IMR-90 (cell line): ENCODE data around the gene TPM2. TPM values are rescaled to one million over a fixed set of nuclear protein-coding genes. Genes with fewer than 3 reads are reported as not detected.

Experiments used
- ATAC-seq: fragments of 200-7000 bp; cut with Tn5 transposase; 2 replicates; pipeline ENCODE4 v1.9.1; 2020; ENCODE audit warnings: low read depth, mild to moderate bottlenecking, moderate library complexity
- BruUV-seq: library from RNA; stranded (reverse); fragments of 400-500 nt; replicated peaks from 2 replicates; lab custom pipeline; 2021; lab: Mats Ljungman, UMichigan
- CTCF ChIA-PET: fragments of 300-600 bp; formaldehyde crosslinking; extraction: SDS; loops from one replicate; lab custom pipeline; 2021; ENCODE audit warnings: antibody characterized with exemption; lab: Yijun Ruan, JAX
- POLR2A ChIA-PET: fragments of 300-600 bp; sonication (Branson Sonifier 250); formaldehyde crosslinking; loops from one replicate; lab custom pipeline; 2022; ENCODE audit warnings: antibody characterized with exemption; ENCODE audit not compliant: unreplicated experiment; lab: Charles Lee
- DNase-seq: peaks from one replicate; pipeline ENCODE4 v3.0.0; 2013
- H2AFZ ChIP-seq: replicated peaks from 2 replicates; pipeline ENCODE3; 2013; ENCODE audit warnings: low read length, mild to moderate bottlenecking; ENCODE audit not compliant: poor library complexity
- H2AK5ac ChIP-seq: 2 replicates; pipeline ENCODE4 v1.6.1; 2013; ENCODE audit warnings: low read depth, low read length, inconsistent platforms
- H2AK9ac ChIP-seq: replicated peaks from 2 replicates; pipeline ENCODE3; 2013; ENCODE audit warnings: mild to moderate bottlenecking, low read depth, low read length, moderate library complexity; ENCODE audit not compliant: poor library complexity
- H2BK120ac ChIP-seq: 2 replicates; pipeline ENCODE4 v1.6.1; 2013; ENCODE audit warnings: low read depth, low read length, inconsistent platforms
- H2BK15ac ChIP-seq: 3 replicates; pipeline ENCODE4 v1.6.1; 2013; ENCODE audit warnings: low read depth, low read length, inconsistent platforms
- H2BK20ac ChIP-seq: 2 replicates; pipeline ENCODE4 v1.6.1; 2013; ENCODE audit warnings: low read depth, mild to moderate bottlenecking, inconsistent platforms, low read length, moderate library complexity
- H2BK5ac ChIP-seq: 2 replicates; pipeline ENCODE4 v1.6.1; 2013; ENCODE audit warnings: mild to moderate bottlenecking, low read depth, low read length, inconsistent platforms; ENCODE audit not compliant: poor library complexity, severe bottlenecking
- H3K14ac ChIP-seq: replicated peaks from 2 replicates; pipeline ENCODE4 v1.6.1; 2013; ENCODE audit warnings: low read depth, low read length, inconsistent platforms
- H3K18ac ChIP-seq: 2 replicates; pipeline ENCODE4 v1.6.1; 2013; ENCODE audit warnings: low read depth, low read length, control low read depth
- H3K23ac ChIP-seq: 2 replicates; pipeline ENCODE4 v1.6.1; 2013; ENCODE audit warnings: low read depth, low read length, inconsistent platforms
- H3K27ac ChIP-seq: 2 replicates; pipeline ENCODE4 v1.5.1; 2013; ENCODE audit warnings: mild to moderate bottlenecking, control low read depth, low read length; ENCODE audit not compliant: insufficient read depth
- H3K27me3 ChIP-seq: 2 replicates; pipeline ENCODE4 v1.6.1; 2013; ENCODE audit warnings: low read length; ENCODE audit not compliant: control insufficient read depth, insufficient read depth
- H3K36me3 ChIP-seq: 2 replicates; pipeline ENCODE4 v1.6.1; 2013; ENCODE audit warnings: low read length, mixed read lengths; ENCODE audit not compliant: control insufficient read depth, insufficient read depth
- H3K4ac ChIP-seq: 2 replicates; pipeline ENCODE4 v1.6.1; 2013; ENCODE audit warnings: low read depth, low read length, inconsistent platforms
- H3K4me1 ChIP-seq: 2 replicates; pipeline ENCODE4 v1.6.1; 2013; ENCODE audit warnings: low read length, mixed read lengths; ENCODE audit not compliant: control insufficient read depth, insufficient read depth
- H3K4me2 ChIP-seq: 2 replicates; pipeline ENCODE4 v1.6.1; 2013; ENCODE audit warnings: low read depth, mild to moderate bottlenecking, control low read depth, low read length, moderate library complexity
- H3K4me3 ChIP-seq: 2 replicates; pipeline ENCODE4 v1.5.1; 2013; ENCODE audit warnings: low read depth, mild to moderate bottlenecking, control low read depth, low read length, moderate library complexity; ENCODE audit not compliant: insufficient read depth
- H3K56ac ChIP-seq: 2 replicates; pipeline ENCODE4 v1.6.1; 2013; ENCODE audit warnings: low read length, inconsistent platforms; ENCODE audit not compliant: insufficient read depth; ENCODE audit errors: extremely low read depth
- H3K79me1 ChIP-seq, 2 experiments: 2 replicates each; pipeline ENCODE4 v1.6.1; 2013; ENCODE audit warnings: low read length in 2 of 2, inconsistent platforms in 1 of 2, low read depth in 1 of 2
- H3K9ac ChIP-seq: 2 replicates; pipeline ENCODE4 v1.6.1; 2013; ENCODE audit warnings: low read depth, low read length, control low read depth
- H3K9me1 ChIP-seq: 2 replicates; pipeline ENCODE4 v1.6.1; 2013; ENCODE audit warnings: low read length, inconsistent platforms; ENCODE audit not compliant: insufficient read depth
- H3K9me3 ChIP-seq: 2 replicates; pipeline ENCODE4 v1.6.1; 2013; ENCODE audit warnings: low read length; ENCODE audit not compliant: control insufficient read depth, insufficient read depth
- H4K20me1 ChIP-seq: 2 replicates; pipeline ENCODE4 v1.6.1; 2013; ENCODE audit warnings: low read length, inconsistent platforms; ENCODE audit not compliant: insufficient read depth
- H4K5ac ChIP-seq: 2 replicates; pipeline ENCODE4 v1.6.1; 2013; ENCODE audit warnings: mild to moderate bottlenecking, low read depth, low read length, control low read depth
- H4K8ac ChIP-seq, 2 experiments: 2 replicates each; pipeline ENCODE4 v1.6.1; 2013; ENCODE audit warnings: low read depth in 2 of 2, low read length in 2 of 2, control low read depth in 1 of 2, inconsistent platforms in 1 of 2
- H4K91ac ChIP-seq: 2 replicates; pipeline ENCODE4 v1.6.1; 2013; ENCODE audit warnings: low read depth, low read length, inconsistent platforms; ENCODE audit not compliant: insufficient read depth
- BHLHE40 ChIP-seq: fragments of 150-350 bp; IDR thresholded peaks from 2 replicates; pipeline ENCODE4 v1.6.1; 2016; ENCODE audit warnings: mild to moderate bottlenecking, low read depth, low read length
- CEBPB ChIP-seq: IDR thresholded peaks from 2 replicates; pipeline ENCODE4 v1.6.1; 2012; ENCODE audit warnings: low read depth, low read length, improper control_type of control experiment
- CHD1 ChIP-seq: IDR thresholded peaks from 2 replicates; pipeline ENCODE4 v1.6.1; 2012; ENCODE audit warnings: low read depth, low read length, improper control_type of control experiment
- FOS ChIP-seq: fragments of 150-350 bp; IDR thresholded peaks from 2 replicates; pipeline ENCODE4 v1.6.1; 2016; ENCODE audit warnings: low read depth, low read length
- MAFK ChIP-seq: IDR thresholded peaks from 2 replicates; pipeline ENCODE4 v1.6.1; 2012; ENCODE audit warnings: low read depth, low read length, improper control_type of control experiment
- MAZ ChIP-seq: IDR thresholded peaks from 2 replicates; pipeline ENCODE4 v1.6.1; 2012; ENCODE audit warnings: low read depth, mild to moderate bottlenecking, low read length, improper control_type of control experiment, moderate library complexity, borderline replicate concordance
- MXI1 ChIP-seq: IDR thresholded peaks from 2 replicates; pipeline ENCODE4 v1.6.1; 2012; ENCODE audit warnings: low read depth, mild to moderate bottlenecking, low read length, moderate library complexity, borderline replicate concordance
- NFE2L2 ChIP-seq: fragments of 150-350 bp; IDR thresholded peaks from 2 replicates; pipeline ENCODE4 v1.6.1; 2016; ENCODE audit warnings: low read depth, mild to moderate bottlenecking, low read length
- POLR2A ChIP-seq: IDR thresholded peaks from 2 replicates; pipeline ENCODE4 v1.6.1; 2012; ENCODE audit warnings: mild to moderate bottlenecking, low read depth, low read length
- RAD21 ChIP-seq: IDR thresholded peaks from 2 replicates; pipeline ENCODE4 v1.6.1; 2012; ENCODE audit warnings: low read length, improper control_type of control experiment
- RCOR1 ChIP-seq: IDR thresholded peaks from 2 replicates; pipeline ENCODE4 v1.6.1; 2012; ENCODE audit warnings: mild to moderate bottlenecking, low read length, improper control_type of control experiment; ENCODE audit not compliant: insufficient replicate concordance
- RFX5 ChIP-seq: IDR thresholded peaks from 2 replicates; pipeline ENCODE4 v1.8.0; 2012; ENCODE audit warnings: low read depth, mild to moderate bottlenecking, low read length, moderate library complexity
- SMC3 ChIP-seq: fragments of 150-350 bp; IDR thresholded peaks from 2 replicates; pipeline ENCODE4 v1.6.1; 2016; ENCODE audit warnings: low read depth, mild to moderate bottlenecking, antibody characterized with exemption, low read length, moderate library complexity
- WGBS, 2 experiments: methylation state at CpG; one replicate each; pipeline versions ENCODE4 v1.1.5 to v1.1.7; 2013; ENCODE audit warnings: missing lambda C conversion rate in 2 of 2; ENCODE audit not compliant: insufficient read length in 1 of 2; ENCODE audit errors: extremely low coverage in 2 of 2; 5-methylcytosine and 5-hydroxymethylcytosine counted together
- dilution Hi-C: fragments of 300-500 bp; cut with HindIII; formaldehyde crosslinking; loops from one replicate; pipeline ENCODE4 v1.14.3; 2018; ENCODE audit warnings: low sequenced_read_pairs; ENCODE audit not compliant: unreplicated experiment
- in situ Hi-C: fragments of 300-500 bp; cut with MboI; formaldehyde crosslinking; loops from 3 replicates; pipeline ENCODE4 v1.14.3; 2019; ENCODE audit warnings: low sequenced_read_pairs, inconsistent platforms, mixed read lengths
- intact Hi-C: fragments of 100-400 bp; cut with micrococcal nuclease; formaldehyde crosslinking; loops from 2 replicates; pipeline ENCODE4 v1.10.0; 2022
- polyA plus RNA-seq, 3 experiments: library from polyadenylated mRNA; depleted of rRNA; stranded (reverse); fragments of >200 nt; gene quantifications; 2 replicates each; pipeline ENCODE4 v1.2.3, GENCODE V29; 2012; ENCODE audit warnings: low replicate concordance in 1 of 3
- total RNA-seq: library from RNA; depleted of rRNA; stranded (reverse); fragments of >200 nt; gene quantifications from 2 replicates; pipeline ENCODE4 v1.2.3, GENCODE V29; 2012
- TF ChIP-seq, protein P1 (sequence below): fragments of 150-350 bp; IDR thresholded peaks from 2 replicates; pipeline ENCODE4 v1.6.1; 2016; ENCODE audit warnings: low read depth, mild to moderate bottlenecking, low read length, moderate library complexity, borderline replicate concordance
- TF ChIP-seq, protein P2 (sequence below): fragments of 150-350 bp; IDR thresholded peaks from 2 replicates; pipeline ENCODE4 v1.6.1; 2017; ENCODE audit warnings: mild to moderate bottlenecking, antibody characterized with exemption, low read length, low read depth
- TF ChIP-seq, protein P3 (sequence below): conservative IDR thresholded peaks from 2 replicates; pipeline ENCODE4 v1.5.1; 2012; ENCODE audit warnings: mild to moderate bottlenecking, low read depth, low read length, improper control_type of control experiment

Gene TPM2
- total and polyA plus RNA-seq, 2 of the 4 experiments (the other 2 are of a cell fraction): 960 to 2,500 TPM

DNA sequence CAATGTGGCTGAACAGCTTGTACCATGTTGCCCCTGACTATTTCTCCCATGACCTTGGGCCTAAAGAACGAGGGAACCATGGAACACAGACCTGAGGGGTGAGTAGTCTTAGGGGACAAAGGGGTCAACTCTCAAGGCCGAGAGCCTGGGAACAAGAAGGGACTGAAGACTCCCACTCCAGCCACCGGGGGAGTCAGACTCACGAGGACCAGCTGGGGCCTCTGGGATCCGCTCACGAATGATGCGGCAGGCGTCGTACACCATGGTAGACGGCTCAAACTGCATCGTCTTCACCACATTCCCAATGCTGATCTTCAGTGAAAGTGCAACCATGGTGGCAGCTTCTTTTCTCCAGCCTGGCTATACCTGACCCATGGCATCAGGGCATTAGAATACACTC is 35.6 kb upstream of the TPM2 start:
- no peak for TF ChIP-seq MAFK
- no peak for TF ChIP-seq RCOR1
- TF ChIP-seq FOS: no peak
- TF ChIP-seq MAZ: no peak
- TF ChIP-seq, protein P1, sequence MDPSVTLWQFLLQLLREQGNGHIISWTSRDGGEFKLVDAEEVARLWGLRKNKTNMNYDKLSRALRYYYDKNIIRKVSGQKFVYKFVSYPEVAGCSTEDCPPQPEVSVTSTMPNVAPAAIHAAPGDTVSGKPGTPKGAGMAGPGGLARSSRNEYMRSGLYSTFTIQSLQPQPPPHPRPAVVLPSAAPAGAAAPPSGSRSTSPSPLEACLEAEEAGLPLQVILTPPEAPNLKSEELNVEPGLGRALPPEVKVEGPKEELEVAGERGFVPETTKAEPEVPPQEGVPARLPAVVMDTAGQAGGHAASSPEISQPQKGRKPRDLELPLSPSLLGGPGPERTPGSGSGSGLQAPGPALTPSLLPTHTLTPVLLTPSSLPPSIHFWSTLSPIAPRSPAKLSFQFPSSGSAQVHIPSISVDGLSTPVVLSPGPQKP: no peak
- TF ChIP-seq, protein P2, sequence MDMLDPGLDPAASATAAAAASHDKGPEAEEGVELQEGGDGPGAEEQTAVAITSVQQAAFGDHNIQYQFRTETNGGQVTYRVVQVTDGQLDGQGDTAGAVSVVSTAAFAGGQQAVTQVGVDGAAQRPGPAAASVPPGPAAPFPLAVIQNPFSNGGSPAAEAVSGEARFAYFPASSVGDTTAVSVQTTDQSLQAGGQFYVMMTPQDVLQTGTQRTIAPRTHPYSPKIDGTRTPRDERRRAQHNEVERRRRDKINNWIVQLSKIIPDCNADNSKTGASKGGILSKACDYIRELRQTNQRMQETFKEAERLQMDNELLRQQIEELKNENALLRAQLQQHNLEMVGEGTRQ: no peak
- no peak for TF ChIP-seq BHLHE40
- no peak for TF ChIP-seq RFX5
- TF ChIP-seq, protein P3, sequence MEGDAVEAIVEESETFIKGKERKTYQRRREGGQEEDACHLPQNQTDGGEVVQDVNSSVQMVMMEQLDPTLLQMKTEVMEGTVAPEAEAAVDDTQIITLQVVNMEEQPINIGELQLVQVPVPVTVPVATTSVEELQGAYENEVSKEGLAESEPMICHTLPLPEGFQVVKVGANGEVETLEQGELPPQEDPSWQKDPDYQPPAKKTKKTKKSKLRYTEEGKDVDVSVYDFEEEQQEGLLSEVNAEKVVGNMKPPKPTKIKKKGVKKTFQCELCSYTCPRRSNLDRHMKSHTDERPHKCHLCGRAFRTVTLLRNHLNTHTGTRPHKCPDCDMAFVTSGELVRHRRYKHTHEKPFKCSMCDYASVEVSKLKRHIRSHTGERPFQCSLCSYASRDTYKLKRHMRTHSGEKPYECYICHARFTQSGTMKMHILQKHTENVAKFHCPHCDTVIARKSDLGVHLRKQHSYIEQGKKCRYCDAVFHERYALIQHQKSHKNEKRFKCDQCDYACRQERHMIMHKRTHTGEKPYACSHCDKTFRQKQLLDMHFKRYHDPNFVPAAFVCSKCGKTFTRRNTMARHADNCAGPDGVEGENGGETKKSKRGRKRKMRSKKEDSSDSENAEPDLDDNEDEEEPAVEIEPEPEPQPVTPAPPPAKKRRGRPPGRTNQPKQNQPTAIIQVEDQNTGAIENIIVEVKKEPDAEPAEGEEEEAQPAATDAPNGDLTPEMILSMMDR: no peak
- TF ChIP-seq CHD1: no peak
- no peak for TF ChIP-seq NFE2L2
- no peak for TF ChIP-seq CEBPB
- TF ChIP-seq POLR2A: no peak
- no peak for TF ChIP-seq SMC3
- no peak for TF ChIP-seq RAD21
- no peak for TF ChIP-seq MXI1
- Histone ChIP-seq H3K79me1 (peaks cover 41 to 87% of the 10 kb centered on the region in 2 experiments), H2AFZ (no peak overlapping the region), H2BK5ac (no peak overlapping the region), H4K5ac (no peak overlapping the region), H4K8ac (no peak overlapping the region), H3K56ac (no peak overlapping the region), H2BK15ac (no peak overlapping the region), H3K23ac (no peak overlapping the region), H3K36me3 (peaks cover 48% of the 10 kb centered on the region), H4K91ac (no peak overlapping the region), H3K14ac (no peak overlapping the region), H3K9ac (no peak overlapping the region), H3K4me3 (no peak overlapping the region), H3K27me3 (no peaks in the 10 kb centered on the region), H2BK20ac (no peak overlapping the region), H3K27ac (no peak overlapping the region), H2AK5ac (no peak overlapping the region), H2AK9ac (no peak overlapping the region), H3K4me2 (no peak overlapping the region), H4K20me1 (peaks cover 39% of the 10 kb centered on the region), H3K9me1 (peaks cover 7% of the 10 kb centered on the region; the same call in 1 of the 2 replicates), H3K4me1 (peaks cover 24% of the 10 kb centered on the region), H3K18ac (no peak overlapping the region), H2BK120ac (no peak overlapping the region), H3K4ac (no peak overlapping the region), H3K9me3 (no peaks in the 10 kb centered on the region)
- no TSS peak for BruUV-seq
- dilution Hi-C loops (no loop called here), in situ Hi-C loops (no loop called here), intact Hi-C loops (no loop called here)
- ChIA-PET CTCF (interaction anchor here (0.6 kb wide), 1 partner anchor 31 kb away, joined by 3 read pairs; no protein-coding TSS in a partner anchor), POLR2A (no interaction called here)
- no peak for ATAC-seq
- no peak for DNase-seq
- no CpG with 5 or more reads among the region's 11 CpGs for WGBS, 2 experiments
